ENCODE results near the gene AGFG2. TPM values are rescaled to one million over a fixed set of nuclear protein-coding genes. Genes with fewer than 3 reads are reported as not detected.

The AGFG2 gene
- total and polyA plus RNA-seq, 2 of the 13 experiments (the other 11 are each of a cell fraction or from before 2014, with no cell fraction given): 125 to 132 TPM

DNA sequence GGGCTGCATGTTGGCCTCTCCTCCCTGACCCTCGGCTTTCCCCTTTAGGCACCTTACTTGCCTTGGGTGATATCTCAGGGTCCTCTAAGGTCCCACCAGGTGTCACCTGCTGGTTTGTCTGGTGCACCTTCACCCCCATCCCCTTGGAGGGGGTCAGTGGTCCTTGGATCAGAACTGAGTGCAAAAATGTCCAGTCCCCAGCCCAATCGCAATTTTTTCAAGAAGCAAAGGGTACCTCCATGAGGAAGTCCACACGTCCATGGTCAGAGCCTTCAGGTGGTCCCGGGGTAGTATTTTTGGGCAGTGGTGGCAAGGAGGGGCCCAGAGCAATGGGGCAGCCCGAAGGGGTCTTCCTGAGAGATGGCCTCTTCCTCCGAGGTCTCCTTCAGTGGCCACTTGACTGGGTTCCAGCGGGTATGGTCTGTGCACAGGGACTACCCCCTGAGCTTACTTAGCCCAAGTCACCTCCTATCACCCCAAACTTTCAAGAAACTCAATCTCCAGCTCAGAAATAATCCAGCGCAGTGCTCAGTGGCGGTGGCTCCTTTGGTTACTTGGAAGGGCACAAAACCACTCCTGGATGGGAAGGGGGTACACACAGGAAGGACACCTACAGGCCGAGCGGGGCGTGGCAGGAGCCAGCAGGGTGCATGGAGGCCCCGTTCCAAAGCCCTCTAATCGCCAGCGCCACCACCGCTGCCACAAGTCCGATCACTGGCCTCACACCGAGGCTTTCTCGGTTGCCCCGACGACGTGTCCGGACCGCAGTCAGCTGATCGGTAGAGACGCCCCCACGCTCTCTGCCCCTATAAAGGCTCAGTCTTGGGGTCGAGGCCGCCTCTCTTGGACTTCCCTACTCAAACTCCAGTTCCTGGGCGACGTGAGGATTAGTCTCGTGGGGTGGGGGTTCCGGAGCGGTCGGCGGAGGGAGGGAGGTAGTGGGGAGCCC is 30.2 kb downstream of the AGFG2 start (continued):
- TF ChIP-seq, protein P1, sequence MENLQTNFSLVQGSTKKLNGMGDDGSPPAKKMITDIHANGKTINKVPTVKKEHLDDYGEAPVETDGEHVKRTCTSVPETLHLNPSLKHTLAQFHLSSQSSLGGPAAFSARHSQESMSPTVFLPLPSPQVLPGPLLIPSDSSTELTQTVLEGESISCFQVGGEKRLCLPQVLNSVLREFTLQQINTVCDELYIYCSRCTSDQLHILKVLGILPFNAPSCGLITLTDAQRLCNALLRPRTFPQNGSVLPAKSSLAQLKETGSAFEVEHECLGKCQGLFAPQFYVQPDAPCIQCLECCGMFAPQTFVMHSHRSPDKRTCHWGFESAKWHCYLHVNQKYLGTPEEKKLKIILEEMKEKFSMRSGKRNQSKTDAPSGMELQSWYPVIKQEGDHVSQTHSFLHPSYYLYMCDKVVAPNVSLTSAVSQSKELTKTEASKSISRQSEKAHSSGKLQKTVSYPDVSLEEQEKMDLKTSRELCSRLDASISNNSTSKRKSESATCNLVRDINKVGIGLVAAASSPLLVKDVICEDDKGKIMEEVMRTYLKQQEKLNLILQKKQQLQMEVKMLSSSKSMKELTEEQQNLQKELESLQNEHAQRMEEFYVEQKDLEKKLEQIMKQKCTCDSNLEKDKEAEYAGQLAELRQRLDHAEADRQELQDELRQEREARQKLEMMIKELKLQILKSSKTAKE (CRISPR knock-in tag; IDR thresholded peaks at IDR 0.05; ENCODE audit: borderline replicate concordance): peak; percentile 47; the same call in 1 of the 2 replicates
- TF ChIP-seq MEIS2 (CRISPR knock-in tag; IDR thresholded peaks at IDR 0.05): no peak; the same call in 1 of the 2 replicates
- no peak for TF ChIP-seq MTA3 (CRISPR knock-in tag; IDR thresholded peaks at IDR 0.05)
- TF ChIP-seq, protein P2, sequence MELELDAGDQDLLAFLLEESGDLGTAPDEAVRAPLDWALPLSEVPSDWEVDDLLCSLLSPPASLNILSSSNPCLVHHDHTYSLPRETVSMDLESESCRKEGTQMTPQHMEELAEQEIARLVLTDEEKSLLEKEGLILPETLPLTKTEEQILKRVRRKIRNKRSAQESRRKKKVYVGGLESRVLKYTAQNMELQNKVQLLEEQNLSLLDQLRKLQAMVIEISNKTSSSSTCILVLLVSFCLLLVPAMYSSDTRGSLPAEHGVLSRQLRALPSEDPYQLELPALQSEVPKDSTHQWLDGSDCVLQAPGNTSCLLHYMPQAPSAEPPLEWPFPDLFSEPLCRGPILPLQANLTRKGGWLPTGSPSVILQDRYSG (CRISPR knock-in tag; IDR thresholded peaks at IDR 0.05): no peak
- TF ChIP-seq TBL1XR1 (IDR thresholded peaks at IDR 0.05; ENCODE audit: borderline replicate concordance, low read length, partially characterized antibody): peak; percentile 7
- TF ChIP-seq, protein P3, sequence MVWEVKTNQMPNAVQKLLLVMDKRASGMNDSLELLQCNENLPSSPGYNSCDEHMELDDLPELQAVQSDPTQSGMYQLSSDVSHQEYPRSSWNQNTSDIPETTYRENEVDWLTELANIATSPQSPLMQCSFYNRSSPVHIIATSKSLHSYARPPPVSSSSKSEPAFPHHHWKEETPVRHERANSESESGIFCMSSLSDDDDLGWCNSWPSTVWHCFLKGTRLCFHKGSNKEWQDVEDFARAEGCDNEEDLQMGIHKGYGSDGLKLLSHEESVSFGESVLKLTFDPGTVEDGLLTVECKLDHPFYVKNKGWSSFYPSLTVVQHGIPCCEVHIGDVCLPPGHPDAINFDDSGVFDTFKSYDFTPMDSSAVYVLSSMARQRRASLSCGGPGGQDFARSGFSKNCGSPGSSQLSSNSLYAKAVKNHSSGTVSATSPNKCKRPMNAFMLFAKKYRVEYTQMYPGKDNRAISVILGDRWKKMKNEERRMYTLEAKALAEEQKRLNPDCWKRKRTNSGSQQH (CRISPR knock-in tag; IDR thresholded peaks at IDR 0.05; ENCODE audit: low read depth): peak; percentile 86
- no peak; the same call in 1 of the 2 replicates for TF ChIP-seq KDM2A (CRISPR knock-in tag; IDR thresholded peaks at IDR 0.05; ENCODE audit: borderline replicate concordance, low read depth)
- TF ChIP-seq DNMT1 (CRISPR knock-in tag; IDR thresholded peaks at IDR 0.05): no peak; the same call in 1 of the 2 replicates
- peak; percentile 56; the same call in 1 of the 2 replicates for TF ChIP-seq ARNT2 (CRISPR knock-in tag; IDR thresholded peaks at IDR 0.05; ENCODE audit: low read depth)
- TF ChIP-seq ZNF33B (CRISPR knock-in tag; IDR thresholded peaks at IDR 0.05): peak; percentile 50; the same call in 1 of the 2 replicates
- TF ChIP-seq, protein P4, sequence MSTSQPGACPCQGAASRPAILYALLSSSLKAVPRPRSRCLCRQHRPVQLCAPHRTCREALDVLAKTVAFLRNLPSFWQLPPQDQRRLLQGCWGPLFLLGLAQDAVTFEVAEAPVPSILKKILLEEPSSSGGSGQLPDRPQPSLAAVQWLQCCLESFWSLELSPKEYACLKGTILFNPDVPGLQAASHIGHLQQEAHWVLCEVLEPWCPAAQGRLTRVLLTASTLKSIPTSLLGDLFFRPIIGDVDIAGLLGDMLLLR (CRISPR knock-in tag; IDR thresholded peaks at IDR 0.05): no peak; the same call in 1 of the 2 replicates
- TF ChIP-seq SATB2 (CRISPR knock-in tag; IDR thresholded peaks at IDR 0.05): no peak
- 0 out of 2 replicates have a peak, but pooled peaks have one; percentile 15 for TF ChIP-seq RFXANK (CRISPR knock-in tag; IDR thresholded peaks at IDR 0.05)
- peak; percentile 56; the same call in 1 of the 2 replicates for TF ChIP-seq REPIN1 (CRISPR knock-in tag; IDR thresholded peaks at IDR 0.05; ENCODE audit: borderline replicate concordance, low read depth)
- TF ChIP-seq, protein P5, sequence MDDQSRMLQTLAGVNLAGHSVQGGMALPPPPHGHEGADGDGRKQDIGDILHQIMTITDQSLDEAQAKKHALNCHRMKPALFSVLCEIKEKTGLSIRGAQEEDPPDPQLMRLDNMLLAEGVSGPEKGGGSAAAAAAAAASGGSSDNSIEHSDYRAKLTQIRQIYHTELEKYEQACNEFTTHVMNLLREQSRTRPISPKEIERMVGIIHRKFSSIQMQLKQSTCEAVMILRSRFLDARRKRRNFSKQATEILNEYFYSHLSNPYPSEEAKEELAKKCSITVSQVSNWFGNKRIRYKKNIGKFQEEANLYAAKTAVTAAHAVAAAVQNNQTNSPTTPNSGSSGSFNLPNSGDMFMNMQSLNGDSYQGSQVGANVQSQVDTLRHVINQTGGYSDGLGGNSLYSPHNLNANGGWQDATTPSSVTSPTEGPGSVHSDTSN (CRISPR knock-in tag; IDR thresholded peaks at IDR 0.05; ENCODE audit: borderline replicate concordance): no peak
- TF ChIP-seq, protein P6, sequence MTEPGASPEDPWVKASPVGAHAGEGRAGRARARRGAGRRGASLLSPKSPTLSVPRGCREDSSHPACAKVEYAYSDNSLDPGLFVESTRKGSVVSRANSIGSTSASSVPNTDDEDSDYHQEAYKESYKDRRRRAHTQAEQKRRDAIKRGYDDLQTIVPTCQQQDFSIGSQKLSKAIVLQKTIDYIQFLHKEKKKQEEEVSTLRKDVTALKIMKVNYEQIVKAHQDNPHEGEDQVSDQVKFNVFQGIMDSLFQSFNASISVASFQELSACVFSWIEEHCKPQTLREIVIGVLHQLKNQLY (CRISPR knock-in tag; IDR thresholded peaks at IDR 0.05): peak; percentile 46; the same call in 1 of the 2 replicates
- TF ChIP-seq, protein P7, sequence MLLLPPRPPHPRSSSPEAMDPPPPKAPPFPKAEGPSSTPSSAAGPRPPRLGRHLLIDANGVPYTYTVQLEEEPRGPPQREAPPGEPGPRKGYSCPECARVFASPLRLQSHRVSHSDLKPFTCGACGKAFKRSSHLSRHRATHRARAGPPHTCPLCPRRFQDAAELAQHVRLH (CRISPR knock-in tag; IDR thresholded peaks at IDR 0.05; ENCODE audit: borderline replicate concordance, low read depth): no peak
- no peak for TF ChIP-seq ZEB1 (IDR thresholded peaks at IDR 0.05; ENCODE audit: insufficient replicate concordance, low read depth)
- no peak for TF ChIP-seq KDM3A (CRISPR knock-in tag; IDR thresholded peaks at IDR 0.05; ENCODE audit: low read depth)
- peak; percentile 56; the same call in 1 of the 2 replicates for TF ChIP-seq ZSCAN25 (CRISPR knock-in tag; IDR thresholded peaks at IDR 0.05)
- peak; percentile 99 for TF ChIP-seq RBM22 (optimal IDR thresholded peaks at IDR 0.05; ENCODE audit: low read length)
